EH (cell line): Measurements from ENCODE around the gene TEAD1.
A peak's percentile ranks its signal among the peaks of the same experiment; 100 is the strongest.

Experiments used
- DNase-seq: peaks from one replicate; pipeline ENCODE4 v3.0.0-alpha.2; 2015; ENCODE audit warnings: low read depth

TEAD1 gene

DNA sequence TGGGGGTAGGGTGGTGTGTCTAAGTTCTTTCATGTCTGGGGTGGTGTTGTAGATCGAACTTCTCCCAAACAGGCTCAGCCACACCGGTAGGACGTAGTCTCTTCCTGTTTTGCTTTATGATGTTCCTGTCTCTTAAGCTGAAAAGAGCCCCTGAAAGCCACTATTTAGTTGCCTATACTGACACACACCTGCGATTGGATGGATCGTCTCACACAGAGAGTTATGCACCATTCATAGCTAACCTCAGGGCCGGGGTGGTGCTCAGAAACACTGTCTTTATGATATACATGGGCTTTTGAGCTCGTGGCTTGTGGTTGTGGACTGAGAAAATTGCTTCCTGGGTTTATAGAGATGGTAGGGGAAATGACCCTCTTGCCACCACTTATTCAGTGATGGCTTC, 137.6 kb downstream of the TEAD1 start:
- DNase-seq, result no peak

DNA sequence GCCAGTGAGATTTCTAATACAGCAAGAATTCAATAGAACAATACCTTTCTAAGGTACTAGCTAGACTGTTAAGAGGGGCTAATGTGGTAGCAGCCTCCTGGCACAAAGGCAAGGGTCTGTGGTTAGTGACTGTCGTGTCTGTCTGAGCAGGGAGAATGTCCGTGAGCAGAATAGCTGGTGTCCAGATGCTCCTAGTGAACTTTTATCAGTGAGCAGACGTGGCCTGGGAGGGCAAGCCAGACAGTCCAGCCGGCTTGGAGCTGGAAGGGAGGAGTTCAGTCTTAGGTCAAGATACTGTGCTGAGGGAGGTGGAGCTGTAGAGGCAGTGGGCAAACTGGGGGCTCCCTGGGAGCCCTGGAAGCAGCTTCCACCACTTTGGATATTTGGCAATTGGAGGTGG, 138.6 kb downstream of the TEAD1 start:
- DNase-seq, result no peak

DNA sequence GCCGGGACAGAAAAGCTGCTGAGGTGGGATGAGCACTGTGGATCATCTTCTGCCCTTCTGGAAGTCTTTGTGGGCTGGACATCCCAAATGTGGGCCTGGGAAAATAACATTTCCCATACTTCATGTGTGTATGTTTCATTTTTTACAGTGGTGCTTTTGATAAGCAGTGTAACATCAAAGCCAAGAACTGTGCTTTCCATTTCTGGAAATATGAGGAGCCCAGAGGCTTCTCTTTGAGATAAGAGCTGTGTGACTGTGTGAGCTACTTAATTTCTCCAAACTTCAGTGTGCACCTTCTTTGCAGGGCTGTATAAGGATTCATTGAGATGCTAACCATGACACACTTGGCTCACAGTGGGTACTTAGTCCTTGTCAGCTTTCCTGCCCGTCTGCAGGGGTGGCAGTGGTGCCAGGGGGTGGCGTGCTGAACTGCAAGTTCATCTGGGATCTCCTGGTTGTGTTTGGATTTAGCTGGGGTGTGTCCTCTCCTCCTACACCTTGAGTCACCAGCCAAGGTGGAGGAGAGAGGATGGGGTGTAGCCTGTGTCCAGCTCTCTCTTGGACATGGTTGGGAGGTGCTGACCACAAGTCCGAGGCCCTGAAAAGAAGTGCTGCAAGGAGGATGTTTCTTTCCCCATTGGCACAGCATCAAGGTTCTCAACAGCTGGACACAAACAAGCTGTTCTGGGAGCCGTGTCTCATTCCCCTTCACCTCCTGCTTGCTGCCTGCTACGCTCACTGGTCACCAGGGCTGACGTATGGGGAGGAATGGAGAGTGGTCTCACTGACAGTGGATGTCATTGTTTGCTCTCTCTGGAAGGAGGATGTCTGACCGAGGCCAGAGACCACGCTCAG, 139.4 kb downstream of the TEAD1 start:
- peak; percentile 62 for DNase-seq

DNA sequence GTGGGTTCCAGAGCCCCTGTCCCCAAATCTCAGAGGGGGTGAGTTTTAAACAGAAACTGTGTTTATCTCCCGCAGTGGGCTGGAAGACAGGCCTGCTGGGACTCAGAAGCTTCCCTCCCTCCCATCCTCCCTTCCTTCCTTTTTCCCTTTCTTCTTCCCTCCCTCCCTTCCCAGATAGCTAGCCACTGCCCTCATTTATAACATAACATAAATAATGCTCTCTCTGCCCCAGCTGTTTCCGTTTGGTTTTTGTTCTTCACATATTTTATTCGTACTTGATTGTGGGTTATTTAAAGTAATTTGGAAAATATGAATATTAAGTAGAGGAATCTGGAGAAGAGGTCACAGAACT, 140.9 kb downstream of the TEAD1 start:
- DNase-seq, result no peak

DNA sequence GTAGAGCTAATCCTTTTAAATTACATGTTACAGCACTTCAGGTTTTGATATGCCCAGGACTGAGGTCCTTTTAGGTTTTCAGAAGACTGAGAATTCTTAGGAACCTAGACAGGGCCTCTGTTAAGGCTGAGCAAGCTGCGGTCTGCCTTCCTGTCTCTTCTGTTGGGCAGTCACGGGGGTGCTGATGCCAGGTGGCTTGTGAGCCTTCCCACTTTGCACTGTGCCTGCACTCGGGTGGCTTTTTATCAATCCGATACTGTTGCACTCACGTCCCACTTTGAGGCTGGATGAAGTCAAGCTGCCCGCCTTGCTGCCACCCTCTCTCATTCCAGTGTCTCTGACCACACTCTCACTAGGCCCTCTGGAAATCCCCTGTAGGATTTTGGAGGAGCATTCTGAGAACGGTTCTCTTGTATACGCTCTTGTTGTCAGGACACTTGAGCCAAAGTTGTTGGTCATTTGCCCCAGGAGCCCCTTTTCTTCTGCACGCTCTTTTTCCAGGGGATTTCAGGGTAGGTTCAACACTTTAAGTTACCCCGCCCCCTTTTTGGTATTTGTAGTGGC, 141.8 kb downstream of the TEAD1 start:
- DNase-seq, result no peak

DNA sequence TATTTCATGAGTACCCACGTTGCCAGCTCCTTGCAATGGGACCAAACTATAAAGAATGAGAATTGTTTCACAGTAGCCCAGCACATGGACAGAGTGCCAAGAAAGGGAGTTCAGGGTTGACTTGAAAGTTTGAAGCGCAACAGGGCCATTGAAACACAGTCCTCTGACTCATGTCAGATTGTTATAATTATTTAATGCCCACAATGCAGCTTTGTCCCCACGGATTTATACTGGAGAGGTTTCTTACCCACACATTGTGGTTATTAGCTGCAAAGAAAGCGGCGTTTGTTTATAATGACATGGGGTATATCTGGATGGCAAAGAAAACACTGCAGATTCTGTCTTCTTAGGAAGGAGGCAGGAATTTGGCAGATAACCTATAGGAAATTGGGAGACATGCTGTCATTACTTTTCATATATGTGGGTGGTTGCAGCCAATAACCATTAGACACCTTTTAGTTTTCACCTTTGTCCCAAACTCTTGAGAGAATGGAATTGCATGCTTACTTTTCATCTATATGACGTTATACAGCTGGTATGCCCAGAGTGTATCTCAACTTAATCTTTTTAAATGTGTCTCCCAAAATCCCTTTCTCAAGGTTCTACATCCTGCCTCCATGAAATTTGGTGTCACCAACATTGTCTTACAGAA, 143.6 kb downstream of the TEAD1 start:
- DNase-seq, result no peak

DNA sequence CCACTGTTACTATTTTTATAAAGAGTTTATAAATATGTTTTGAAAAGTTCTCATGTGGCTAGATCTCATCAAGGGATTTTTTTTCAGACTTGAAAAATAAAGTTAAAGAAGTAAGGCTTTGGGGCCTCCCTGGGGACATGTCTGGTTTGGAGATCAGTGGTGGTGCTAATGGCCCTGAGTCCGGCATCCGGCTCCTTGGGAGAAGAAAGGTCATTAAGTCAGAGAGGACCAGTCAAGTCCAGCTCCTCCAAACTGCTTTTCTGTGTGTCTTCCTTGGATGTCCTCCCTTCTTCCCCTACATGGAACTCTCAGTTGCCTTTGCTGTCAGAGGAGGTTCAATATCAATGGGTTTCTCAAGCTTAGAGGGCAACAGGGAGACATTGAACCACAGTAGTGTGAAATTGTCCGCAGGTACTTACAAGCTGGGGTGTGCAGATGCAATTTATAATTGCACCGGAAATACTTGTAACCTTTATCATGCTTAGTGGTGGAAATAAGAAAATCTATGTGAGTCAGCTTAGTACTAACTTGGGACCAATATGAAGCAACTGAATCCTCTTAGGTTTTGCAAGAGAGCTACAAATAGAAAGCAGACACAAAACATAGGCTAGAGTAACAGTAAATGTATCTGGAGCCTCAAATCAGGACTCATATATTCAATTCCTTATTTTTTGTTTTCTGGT, 144.3 kb downstream of the TEAD1 start:
- DNase-seq, result peak; percentile 88

DNA sequence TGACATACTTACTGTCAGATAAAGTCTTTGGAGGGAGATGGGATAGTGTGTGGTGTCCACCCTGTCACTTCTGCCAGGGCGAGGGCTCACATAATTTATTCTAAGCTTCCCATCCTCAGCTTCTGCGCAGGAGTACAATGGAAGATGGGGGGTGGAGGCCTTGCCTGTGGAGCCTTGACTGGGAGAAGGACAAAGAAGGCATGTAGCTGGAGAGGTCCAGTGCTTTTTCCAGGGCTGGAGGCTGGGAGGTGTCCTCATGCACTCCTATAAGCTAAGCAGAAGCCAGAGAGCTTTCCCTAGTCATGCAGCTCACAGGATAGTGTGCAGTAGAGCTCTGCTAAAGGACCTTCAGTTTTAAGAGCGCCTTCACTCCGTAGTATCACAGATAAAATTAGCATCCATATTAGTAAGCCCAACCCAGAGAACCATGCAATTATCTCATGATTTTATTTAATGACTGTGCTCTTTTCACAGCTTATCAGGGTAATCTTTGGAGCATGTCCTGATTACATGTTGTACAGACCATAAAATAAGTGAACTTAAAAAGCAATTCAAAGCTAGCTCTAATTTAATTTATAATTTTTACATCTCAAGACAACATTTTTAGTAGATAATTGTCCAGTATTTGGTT, 148.3 kb downstream of the TEAD1 start:
- DNase-seq, result no peak

DNA sequence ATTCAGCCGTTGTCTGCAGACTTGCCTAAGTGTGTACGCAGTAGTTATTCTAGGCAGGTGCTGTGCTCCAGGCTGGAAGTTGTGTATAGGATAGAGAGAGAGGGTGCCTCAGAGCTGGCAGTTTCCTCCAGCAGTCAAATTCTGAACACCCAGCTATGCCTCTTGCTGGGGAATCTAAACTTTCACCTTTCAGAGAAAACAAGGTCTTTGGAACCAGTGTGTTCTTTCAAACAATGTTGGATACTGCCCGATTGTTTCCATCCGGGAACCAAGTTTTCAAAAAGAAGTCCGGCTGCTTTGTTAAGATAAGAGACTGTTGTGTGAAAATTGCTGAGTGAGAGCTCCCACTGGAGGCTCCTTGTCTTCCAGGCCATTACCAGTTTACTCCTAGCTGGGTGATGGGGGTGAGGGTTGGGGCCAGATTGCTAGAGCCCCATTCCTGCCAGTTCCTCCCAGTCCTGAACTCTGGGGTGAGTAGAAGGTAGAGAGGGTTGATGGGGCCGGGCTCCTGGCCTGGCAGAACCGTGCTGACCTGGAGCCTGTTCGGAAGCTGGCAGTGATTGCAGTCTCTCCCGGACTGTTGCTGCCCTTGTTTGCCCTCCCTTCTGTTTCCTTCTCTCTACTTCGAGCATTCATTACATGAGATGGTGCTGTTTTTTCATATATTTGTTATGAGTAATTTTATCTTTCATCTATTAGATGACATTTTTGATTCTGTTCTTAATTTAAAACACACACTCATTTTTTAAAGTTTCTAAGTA, 150.2 kb downstream of the TEAD1 start:
- no peak for DNase-seq

DNA sequence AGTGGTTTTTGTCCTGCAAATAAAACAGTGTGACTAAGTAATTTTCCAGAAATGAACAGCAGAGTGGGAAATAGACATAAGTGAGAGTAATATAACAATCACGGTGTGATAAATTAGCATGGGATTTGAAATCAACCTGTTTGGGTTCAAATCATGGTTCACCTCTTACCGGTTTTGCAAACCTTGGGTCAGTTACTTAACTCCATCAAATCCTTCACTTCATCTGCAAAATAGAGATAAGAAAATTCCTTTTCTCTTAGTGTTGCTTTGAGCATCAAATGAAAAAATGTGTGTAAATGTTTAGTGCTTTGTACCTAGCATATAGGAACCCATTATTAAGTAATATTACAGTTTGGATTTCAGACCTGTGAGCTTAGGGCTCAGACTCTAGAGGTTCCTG, 152.2 kb downstream of the TEAD1 start:
- no peak for DNase-seq

DNA sequence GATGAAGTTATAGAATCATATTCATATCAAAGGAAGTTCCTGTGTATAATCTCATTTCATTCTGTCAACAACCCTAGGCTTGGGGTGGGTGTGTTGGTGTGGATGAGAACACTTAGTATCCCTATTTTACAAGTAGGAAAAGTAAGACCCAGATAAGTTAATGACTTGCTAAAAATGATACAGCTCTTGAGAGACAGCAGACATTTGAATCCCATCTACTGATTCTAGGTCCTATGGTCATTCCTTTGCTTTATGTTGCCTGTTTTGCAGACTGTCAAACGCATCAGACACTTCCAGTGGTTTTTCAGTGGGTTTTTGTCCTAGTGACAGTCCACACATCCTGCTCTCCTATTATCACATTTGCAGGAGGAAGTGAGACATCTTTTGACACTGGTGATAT, 153.1 kb downstream of the TEAD1 start:
- no peak for DNase-seq

DNA sequence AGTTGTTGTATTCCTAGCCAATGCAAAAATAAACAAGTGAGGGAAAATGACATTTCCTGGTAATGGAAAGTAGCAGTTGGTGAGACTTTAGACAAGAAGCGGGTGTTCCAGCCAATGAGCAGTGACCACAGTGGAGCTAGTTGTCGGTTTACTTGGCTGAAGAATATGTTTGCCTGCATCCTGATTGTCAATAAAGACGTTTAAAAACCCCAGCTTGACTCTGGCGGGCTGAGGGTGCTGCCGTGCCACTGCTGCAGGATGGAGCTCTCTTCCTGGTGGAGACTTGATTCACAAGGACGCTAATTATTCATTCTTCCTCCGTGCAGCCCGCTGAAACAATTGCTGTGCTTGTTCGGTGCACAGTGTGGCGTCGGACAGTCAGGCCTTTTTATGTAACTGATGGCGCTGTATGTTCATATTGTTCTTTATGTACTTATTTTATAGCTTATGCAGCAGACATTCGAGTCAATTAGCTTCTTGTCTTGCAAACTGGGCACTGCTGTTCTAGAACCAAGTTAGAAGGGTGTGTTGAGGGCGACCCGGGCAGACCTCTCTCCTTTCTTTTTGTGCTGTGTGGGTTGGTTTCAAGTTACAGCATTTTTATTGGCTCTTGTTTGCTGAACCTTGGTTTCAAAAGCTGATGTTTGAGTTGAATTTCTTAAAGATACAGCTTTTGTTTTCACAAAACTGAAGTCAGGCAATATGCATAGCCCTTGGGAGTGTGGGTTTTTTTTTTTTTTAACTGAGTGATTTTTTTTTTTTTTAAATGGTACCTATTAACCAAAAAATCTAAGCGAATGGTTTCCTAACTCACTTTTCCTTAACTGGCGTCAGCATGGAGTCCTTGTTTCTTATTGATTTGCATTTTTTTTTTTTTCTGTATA, 153.9 kb downstream of the TEAD1 start:
- DNase-seq, result peak; percentile 84

DNA sequence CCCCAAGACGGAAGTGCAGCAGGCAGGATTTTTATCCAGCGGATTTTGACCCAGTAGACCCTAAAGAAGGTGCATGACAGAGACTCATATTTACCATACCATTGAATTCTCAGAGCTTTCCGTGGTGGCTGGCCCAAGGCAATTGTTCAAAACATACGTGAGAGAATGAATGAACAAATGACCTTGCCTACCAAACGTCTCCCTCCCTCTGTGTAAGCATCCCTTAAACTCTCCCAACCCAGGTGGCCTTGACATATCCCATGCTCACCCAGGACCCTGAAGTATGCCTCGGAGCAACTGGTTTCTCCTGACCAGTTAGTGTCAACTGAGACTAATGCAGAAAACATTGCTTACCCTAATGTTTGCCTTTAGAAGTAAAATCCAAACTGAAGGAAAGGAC, 154.9 kb downstream of the TEAD1 start:
- no peak for DNase-seq

DNA sequence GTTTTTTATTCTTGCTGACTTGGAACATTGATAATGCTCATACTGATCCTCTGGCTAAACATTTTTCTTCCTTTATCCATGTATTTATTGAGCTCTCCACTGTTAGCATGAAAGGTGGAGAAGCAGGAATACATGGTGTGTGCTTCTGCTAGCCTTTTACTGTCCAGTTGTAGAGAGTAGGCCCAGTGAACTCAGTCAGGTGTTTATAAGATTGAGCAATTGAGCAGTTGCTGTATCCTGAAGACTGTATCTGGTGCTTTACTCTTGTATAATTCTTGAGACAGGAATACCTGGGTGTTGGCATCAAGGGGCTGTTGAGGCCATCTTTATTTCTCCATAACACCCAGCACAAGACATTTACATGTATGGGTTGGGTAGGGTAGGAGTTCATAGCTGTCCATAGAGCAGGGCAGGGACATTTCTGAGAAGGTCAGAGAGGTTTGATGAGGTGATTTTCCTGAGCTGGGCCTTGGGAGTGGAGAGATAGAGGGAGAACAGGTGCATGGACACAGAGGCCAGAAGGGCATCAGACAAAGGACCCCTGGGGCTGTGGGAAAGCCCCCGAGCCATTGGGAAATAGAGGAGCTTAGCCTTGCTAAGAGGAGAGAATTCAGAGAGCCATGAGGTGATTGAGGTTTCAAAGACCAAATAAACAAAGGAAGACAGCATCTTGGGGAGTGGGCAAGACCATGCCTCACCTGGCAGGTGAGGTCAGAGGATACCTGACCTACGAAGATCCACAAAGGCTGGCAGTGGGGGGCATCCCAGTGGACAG, 155.5 kb downstream of the TEAD1 start:
- DNase-seq, result no peak

DNA sequence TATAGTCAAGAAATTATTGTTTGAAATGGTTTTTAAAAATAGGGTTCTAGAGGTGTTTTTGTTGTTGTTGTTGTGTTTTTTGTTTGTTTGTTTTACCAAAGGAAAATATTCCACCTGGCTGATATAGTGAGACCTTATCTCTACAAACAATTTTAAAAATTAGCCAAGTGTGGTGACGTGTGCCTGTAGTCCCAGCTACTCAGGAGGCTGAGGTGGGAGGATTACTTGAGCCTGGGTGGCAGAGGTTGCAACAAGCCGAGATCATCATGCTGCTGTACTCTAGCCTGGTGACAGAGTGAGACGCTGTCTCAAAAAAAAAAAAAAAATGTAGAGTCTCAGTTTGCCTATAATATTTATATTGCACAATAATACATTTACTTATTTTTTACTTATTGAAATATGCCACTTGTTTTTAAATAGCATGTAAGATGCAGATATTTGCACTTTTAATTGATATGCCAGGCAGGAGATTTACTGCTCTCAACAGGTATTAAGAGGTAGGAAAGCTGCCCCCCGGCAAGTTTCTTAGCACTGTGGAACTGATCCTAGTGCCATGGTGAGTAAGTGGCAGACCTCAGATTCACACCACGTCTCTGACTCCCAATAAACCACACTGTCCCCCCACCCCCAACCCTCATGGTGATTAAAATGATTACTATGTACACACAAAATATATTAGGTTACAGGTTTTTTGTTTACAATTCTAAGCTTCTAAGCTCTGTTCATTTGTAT, 157.4 kb downstream of the TEAD1 start:
- no peak for DNase-seq

DNA sequence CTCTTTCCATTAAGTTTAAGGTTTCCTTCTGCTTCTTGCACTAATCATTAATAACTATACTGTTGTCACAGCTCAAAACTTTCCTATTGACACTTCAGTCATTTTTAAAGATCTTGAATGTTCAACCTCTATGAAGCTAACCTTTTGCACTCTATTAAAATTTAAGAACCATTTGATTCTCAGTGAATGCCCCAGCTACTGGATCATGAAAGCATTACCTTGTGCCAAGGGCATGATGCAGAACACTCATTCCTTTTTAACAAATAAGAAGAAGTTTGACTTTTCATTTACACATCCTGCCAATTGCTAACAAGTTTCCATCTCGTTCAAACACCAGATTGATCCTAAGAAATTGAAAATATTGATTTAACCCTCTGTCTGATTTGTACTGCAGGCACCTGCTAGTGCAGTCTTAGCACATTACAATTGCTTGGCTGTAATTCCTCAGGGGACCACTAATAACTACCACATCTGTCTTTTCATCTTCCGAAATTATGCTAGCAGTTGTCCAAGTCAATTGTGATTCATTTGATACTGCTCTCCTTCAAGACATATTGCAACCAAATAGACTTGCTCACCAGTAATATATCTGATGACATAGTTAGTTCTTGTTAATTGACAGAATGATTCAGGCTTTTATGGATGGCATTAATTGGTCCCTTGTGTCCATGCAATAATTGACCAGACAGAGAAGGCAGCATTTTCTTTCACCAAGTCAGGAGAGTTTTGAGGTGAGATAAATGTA, 158.4 kb downstream of the TEAD1 start:
- DNase-seq, result peak; percentile 46

DNA sequence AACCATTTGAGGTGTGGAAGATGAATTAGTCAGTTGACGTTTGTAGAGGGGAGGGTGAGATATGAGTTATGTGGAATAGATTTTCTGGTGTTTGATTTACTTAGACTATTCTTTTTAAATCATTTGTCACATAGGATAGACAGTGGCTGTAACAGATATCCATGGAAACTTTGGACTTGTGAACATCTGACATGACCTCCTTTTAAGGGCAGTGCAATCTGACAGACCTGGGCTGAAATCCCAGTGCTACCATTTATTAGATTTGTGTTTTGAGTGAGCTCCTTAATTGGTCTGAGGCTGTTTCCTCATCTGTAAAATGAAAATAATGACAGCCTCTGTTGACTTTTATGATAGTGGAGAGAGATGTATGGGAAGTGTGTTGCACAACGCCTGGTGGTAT, 159.9 kb downstream of the TEAD1 start:
- no peak for DNase-seq

DNA sequence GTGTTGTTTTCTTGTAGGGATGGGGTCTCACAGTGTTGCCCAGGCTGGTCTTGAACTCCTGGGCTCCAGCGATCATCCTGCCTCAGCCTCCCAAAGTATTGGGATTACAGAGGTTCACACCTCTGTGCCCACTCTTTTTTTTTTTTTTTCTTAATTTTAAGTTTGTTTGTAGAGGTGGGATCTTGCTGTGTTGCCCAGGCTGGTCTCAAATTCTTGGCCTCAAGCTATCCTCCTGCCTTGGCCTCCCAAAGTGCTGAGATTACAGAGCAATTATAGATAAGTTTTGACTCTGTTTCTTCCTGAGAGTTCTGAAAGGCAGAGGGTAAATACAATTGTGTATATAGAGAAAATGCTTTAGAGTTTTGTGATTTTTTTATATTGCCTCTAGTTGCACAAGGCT, 160.4 kb downstream of the TEAD1 start:
- no peak for DNase-seq
